ENCODE data around the gene RGS3. TPM values are rescaled to one million over a fixed set of nuclear protein-coding genes. Genes with fewer than 3 reads are reported as not detected.

The RGS3 gene
- total and polyA plus RNA-seq, 2 of the 13 experiments (the other 11 are each of a cell fraction or from before 2014, with no cell fraction given), result 17.1 to 28.8 TPM

GRCh38 chr9:113645227-113645977, 181.9 kb downstream of the RGS3 start:
- intact Hi-C loops (cut with micrococcal nuclease; ENCODE audit: unreplicated experiment), result no loop called here
- Histone ChIP-seq H3K4me1 (ENCODE audit: insufficient read depth, low read length) (peaks cover 50% of the 10 kb centered on the region), H3K4me3 (replicated peaks in 1 of 3; ENCODE audit: insufficient read depth in 1 of 3, low read depth in 2 of 3, low read length in 3 of 3) (no peak overlapping the region), H3K79me2 (ENCODE audit: insufficient read depth, low read length) (no peaks in the 10 kb centered on the region), H3K9me3 (ENCODE audit: low read length) (no peaks in the 10 kb centered on the region), H3K4me2 (ENCODE audit: low read depth, low read length) (no peak overlapping the region), H3K27me3 (ENCODE audit: control insufficient read depth in 1 of 2, insufficient read depth in 2 of 2, low read length in 2 of 2) (no peaks in the 10 kb centered on the region; a peak in 2 of 5 replicates), H3K9ac (ENCODE audit: insufficient read depth, low read depth, low read length) (no peak overlapping the region), H4K20me1 (ENCODE audit: insufficient read depth, low read length) (no peaks in the 10 kb centered on the region), H2AFZ (ENCODE audit: low read length) (no peak overlapping the region), H3K36me3 (replicated peaks in 1 of 2; ENCODE audit: control insufficient read depth in 1 of 2, insufficient read depth in 2 of 2, low read length in 2 of 2) (no peaks in the 10 kb centered on the region), H3K27ac (ENCODE audit: extremely low read length, insufficient read depth, low read length) (no peak overlapping the region)
- in situ Hi-C loops (cut with HindIII; ENCODE audit: extremely low pct_ligation_motif_present, low pct_unique_long_range_greater_than_20kb), result no loop called here
- TF ChIP-seq ZNF24 (IDR thresholded peaks at IDR 0.05) (no peak), PITX1 (CRISPR knock-in tag; IDR thresholded peaks at IDR 0.05) (no peak), NFYC (CRISPR knock-in tag; IDR thresholded peaks at IDR 0.05) (no peak), HES4 (CRISPR knock-in tag; IDR thresholded peaks at IDR 0.05; ENCODE audit: borderline replicate concordance) (no peak), ARNTL (CRISPR knock-in tag; IDR thresholded peaks at IDR 0.05) (no peak), HNF4G (IDR thresholded peaks at IDR 0.05; ENCODE audit: borderline replicate concordance, low read depth, low read length) (no peak), HNF4G (CRISPR knock-in tag; IDR thresholded peaks at IDR 0.05; ENCODE audit: borderline replicate concordance, low read depth) (no peak), CCAR2 (optimal IDR thresholded peaks at IDR 0.05; ENCODE audit: low read depth, low read length) (no peak), PBX3 (CRISPR knock-in tag; IDR thresholded peaks at IDR 0.05; ENCODE audit: borderline replicate concordance) (no peak), ZNF629 (CRISPR knock-in tag; conservative IDR thresholded peaks at IDR 0.05) (peak; percentile 79), POGZ (CRISPR knock-in tag; IDR thresholded peaks at IDR 0.05) (no peak), ZMYM3 (CRISPR knock-in tag; IDR thresholded peaks at IDR 0.05) (peak; percentile 50), CEBPB (IDR thresholded peaks at IDR 0.05; ENCODE audit: borderline replicate concordance, low read depth, low read length) (no peak)
- no TSS peak for BruUV-seq (replicated peaks)
- DNase-seq (ENCODE audit: low spot score) (no peak), ATAC-seq (no peak), FAIRE-seq (no peak)
- POLR2A ChIA-PET, result no interaction called here
- CTCF ChIA-PET (ENCODE audit: low intra/inter-chr PET ratio, low total read pairs), result no interaction called here
- 92% methylated on average over 6 of the region's 15 CpGs for WGBS (ENCODE audit: low lambda C conversion rate)
